HG03196 (cell line): ENCODE results near the gene AGAP2.

Source experiments
- ATAC-seq: cut with Tn5 transposase; IDR thresholded peaks from one replicate; pipeline ENCODE4 v1.9.1; 2021; ENCODE audit not compliant: unreplicated experiment

Gene AGAP2

GRCh38 chr12:57754411-57755193 lies 16.1 kb upstream of the AGAP2 start, which contains the start of gene MARCHF9:
Gene MARCHF9, plus strand, starts transcription at chr12:57755103. Its CDS starts 426 bp downstream, at chr12:57755529.
- ATAC-seq: peak; percentile 32

GRCh38 chr12:57753756-57754337 lies 15.3 kb upstream of the AGAP2 start:
- no peak for ATAC-seq

DNA sequence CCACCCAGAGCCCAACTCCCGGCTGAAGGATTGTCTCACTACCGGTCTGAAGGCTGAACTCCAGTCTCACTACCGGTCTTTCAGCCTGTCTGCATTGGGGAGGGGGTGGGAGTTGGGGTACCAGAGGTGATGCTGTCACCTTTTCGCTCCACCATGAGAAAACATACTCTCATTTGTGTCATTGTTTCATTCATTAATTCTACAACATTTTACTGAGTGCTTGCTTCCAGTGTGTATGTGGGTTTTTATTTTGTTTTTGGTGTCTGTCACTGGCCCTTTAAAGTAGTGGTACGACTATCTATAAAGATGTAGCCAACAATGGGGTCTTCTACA lies 14.1 kb upstream of the AGAP2 start:
- no peak for ATAC-seq

- peak; percentile 71 for ATAC-seq
Observed at GRCh38 chr12:57751788-57752667, 13.5 kb upstream of the AGAP2 start, which contains the start of gene CDK4. Gene CDK4, minus strand, starts transcription at chr12:57752310. Its CDS starts 593 bp downstream, at chr12:57751717.

DNA sequence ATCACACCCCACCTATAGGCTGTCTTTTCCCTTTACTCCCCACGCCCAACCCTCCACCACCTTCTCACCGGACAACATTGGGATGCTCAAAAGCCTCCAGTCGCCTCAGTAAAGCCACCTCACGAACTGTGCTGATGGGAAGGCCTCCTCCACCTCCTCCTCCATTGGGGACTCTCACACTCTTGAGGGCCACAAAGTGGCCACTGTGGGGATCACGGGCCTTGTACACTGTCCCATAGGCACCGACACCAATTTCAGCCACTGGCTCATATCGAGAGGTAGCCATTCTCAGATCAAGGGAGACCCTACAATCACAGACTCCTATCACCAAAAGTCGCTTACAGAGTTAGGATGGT lies 12.9 kb upstream of the AGAP2 start:
- no peak for ATAC-seq

GRCh38 chr12:57750561-57751431 lies 12.3 kb upstream of the AGAP2 start:
- no peak for ATAC-seq

DNA sequence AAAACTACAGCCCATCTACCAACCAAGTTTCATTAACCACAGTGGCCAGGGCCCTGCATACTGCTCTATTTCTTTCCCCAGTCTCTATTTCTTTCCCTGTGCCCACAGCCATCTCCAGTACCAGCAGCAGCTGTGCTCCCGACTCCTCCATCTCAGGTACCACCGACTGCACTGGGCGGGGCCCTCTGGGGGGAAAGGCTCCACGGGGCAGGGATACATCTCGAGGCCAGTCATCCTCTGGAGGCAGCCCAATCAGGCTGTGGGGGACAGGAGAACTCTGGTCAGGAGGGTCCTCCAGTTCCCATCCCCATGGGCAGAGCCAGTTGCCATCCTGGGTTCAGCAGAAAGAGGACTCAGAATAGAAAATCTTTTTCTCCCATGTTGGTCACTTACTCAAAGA lies 10.5 kb upstream of the AGAP2 start:
- ATAC-seq: no peak

GRCh38 chr12:57746025-57746424 lies 7.5 kb upstream of the AGAP2 start:
- ATAC-seq: no peak

DNA sequence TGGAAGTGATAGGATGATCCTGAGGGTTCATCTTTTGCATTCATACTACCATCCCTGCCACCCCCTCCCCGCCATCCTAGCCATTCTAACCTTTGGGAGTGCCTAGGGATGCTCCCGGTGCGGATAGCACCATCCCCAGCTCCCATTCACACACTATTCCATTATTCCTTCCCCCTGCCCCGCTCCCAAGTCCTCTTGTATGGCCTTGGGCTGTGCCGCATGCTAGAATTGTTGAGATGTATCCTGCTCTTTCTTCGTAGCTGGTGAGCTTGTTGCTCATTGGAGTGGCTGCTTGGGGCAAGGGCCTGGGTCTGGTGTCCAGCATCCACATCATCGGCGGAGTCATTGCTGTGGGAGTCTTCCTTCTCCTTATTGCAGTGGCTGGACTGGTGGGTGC lies 6.9 kb upstream of the AGAP2 start:
- no peak for ATAC-seq

- ATAC-seq: peak; percentile 68
Observed at GRCh38 chr12:57744777-57745484, 6.4 kb upstream of the AGAP2 start, which contains the start of gene TSPAN31. Gene TSPAN31, plus strand, starts transcription at chr12:57745039. Its CDS starts 116 bp downstream, at chr12:57745155.

DNA sequence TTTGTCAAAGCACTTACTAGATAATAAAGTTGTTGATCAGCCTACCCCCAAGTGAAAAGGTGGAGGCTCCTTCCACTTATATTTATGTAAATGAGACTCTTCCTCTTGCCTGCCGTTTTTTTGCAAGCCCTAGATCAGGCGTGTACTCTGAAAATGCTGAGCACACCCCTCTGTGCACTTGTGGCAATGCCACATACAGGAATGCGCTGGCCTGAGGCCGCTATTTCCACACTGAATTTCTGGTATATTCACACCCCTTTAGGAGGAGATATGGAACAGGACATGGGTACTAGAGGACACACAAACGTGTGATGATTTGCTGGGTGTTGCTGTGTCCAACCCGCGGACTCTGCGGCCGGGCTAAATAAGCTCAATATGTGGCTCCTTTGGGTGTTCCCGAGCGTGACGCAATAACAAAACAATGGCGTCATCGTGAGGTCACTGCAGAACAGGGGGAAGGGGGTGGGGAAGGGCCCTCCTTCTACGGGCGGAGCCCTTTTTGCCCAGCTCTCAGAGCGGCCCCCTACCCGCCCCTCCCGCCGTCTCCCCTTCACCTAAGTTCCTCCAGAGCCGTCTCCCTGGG lies 5.7 kb upstream of the AGAP2 start:
- ATAC-seq: peak; percentile 22

GRCh38 chr12:57743769-57744168 lies 5.2 kb upstream of the AGAP2 start:
- no peak for ATAC-seq

GRCh38 chr12:57741844-57742738 lies 3.5 kb upstream of the AGAP2 start:
- ATAC-seq: peak; percentile 53

DNA sequence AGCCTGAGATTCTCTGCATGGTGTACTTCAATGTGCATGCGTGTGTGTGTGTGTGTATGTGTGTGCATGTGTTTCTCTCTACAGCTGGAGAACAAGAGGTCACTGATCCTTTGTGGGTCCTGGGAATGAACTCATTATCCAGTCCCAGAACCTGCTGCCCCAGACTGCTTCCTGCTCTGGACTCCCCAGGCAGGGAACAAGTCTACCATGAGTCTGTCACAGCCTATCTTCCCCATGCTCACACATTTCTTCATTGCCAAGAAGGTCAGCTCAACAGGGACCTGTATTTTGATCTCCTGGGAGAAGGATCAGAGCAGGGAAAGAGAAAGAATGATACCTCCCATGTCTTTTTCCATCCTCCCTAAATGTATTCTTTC lies 2.9 kb upstream of the AGAP2 start:
- no peak for ATAC-seq

GRCh38 chr12:57740656-57741412 lies 2.3 kb upstream of the AGAP2 start:
- peak; percentile 51 for ATAC-seq

DNA sequence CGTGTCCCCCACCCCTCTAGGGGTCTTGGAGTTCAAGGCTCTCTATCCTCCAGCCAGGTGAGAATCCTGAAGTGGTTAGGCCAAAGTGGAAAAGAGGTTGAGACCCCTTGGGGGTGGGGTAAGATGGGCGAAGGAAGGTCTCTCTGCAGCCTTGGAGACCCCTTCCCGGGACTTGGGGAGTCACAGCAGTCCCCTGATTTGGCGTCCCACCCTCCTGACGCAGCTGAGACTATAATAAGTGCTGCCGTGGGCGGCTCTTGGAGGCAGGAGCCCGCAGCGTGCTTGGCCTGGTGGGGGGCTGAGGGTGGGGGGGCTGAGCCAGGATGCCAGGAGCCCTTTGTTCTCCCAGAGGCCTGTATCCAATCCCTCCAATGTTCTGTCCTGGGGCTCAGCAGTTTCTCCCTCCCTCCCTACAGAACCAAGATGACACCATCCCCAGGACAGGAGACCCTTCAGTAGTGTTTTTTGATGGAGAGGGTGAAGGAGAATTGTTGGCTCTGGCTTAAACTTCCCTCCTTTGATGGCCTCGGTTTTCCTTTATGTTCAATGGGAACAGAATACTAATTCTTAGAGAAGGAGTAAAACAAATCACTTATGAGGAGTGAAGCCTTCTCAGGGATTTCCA lies 1.5 kb upstream of the AGAP2 start:
- ATAC-seq: no peak

DNA sequence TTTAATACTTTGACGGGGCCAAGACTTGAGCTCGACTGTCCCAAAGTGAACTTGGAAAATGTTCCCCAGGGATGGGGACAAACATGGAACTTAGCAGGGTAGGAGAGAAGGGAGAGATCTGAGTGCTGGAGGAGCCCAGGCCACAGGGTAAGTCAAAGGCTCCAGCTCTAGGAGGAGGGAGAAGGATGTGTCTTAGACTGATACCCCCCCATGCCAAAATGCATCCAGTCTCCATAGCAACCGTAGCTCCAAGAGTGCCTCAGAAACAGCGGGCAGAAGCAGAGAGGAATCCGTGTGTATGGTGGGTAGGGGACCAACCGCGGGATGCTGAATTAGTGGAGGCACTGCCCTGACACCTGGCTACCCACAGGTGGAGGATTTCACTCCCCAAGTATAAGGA lies 845 bp upstream of the AGAP2 start:
- ATAC-seq: no peak
